ENCODE measurements around the gene QSOX1.

- TF ChIP-seq CTCF (IDR thresholded peaks at IDR 0.05 in 2 of 3, conservative IDR thresholded peaks at IDR 0.05 in 1 of 3; ENCODE audit: insufficient read depth in 2 of 3, low read depth in 1 of 3, low read length in 3 of 3) (no peak), STAT6 (CRISPR knock-in tag; IDR thresholded peaks at IDR 0.05) (no peak), ZFP1 (CRISPR knock-in tag; IDR thresholded peaks at IDR 0.05) (no peak), ZNF217 (CRISPR knock-in tag; IDR thresholded peaks at IDR 0.05) (no peak), ZBTB8A (IDR thresholded peaks at IDR 0.05; ENCODE audit: partially characterized antibody) (no peak), XRCC4 (IDR thresholded peaks at IDR 0.05; ENCODE audit: extremely low read depth, insufficient read depth, insufficient read length) (no peak), PREB (CRISPR knock-in tag; IDR thresholded peaks at IDR 0.05) (no peak), ZNF707 (CRISPR knock-in tag; conservative IDR thresholded peaks at IDR 0.05) (no peak), ZSCAN29 (IDR thresholded peaks at IDR 0.05) (no peak), ZFP91 (CRISPR knock-in tag; IDR thresholded peaks at IDR 0.05) (no peak), KDM1A (IDR thresholded peaks at IDR 0.05) (no peak), MEIS2 (IDR thresholded peaks at IDR 0.05; ENCODE audit: partially characterized antibody) (no peak), BHLHE40 (IDR thresholded peaks at IDR 0.05; ENCODE audit: low read length) (no peak), JUN (IDR thresholded peaks at IDR 0.05; ENCODE audit: borderline replicate concordance, low read depth, low read length) (no peak), JUN (CRISPR knock-in tag; IDR thresholded peaks at IDR 0.05; ENCODE audit: borderline replicate concordance) (no peak)
These were observed 33.0 kb downstream of the QSOX1 start for GRCh38 chr1:180187626-180188025.

Data from K562 (cell line).